MM.1S (cell line): ENCODE measurements around the gene PRKG1.

Experiments used
- DNase-seq: peaks from one replicate; pipeline ENCODE4 v3.0.0-alpha.2; 2015
- H2AFZ ChIP-seq: fragments of 300-600 bp; sonication (generic); 2 replicates; pipeline ENCODE4 v1.6.0; 2016; ENCODE audit warnings: antibody characterized with exemption, low read length
- H3F3A ChIP-seq: fragments of 300-600 bp; sonication (generic); 2 replicates; pipeline ENCODE4 v1.6.1; 2016; ENCODE audit warnings: mild to moderate bottlenecking, antibody characterized with exemption, low read length, moderate library complexity, mixed read lengths; ENCODE audit not compliant: insufficient read depth
- H3K27ac ChIP-seq: fragments of 300-600 bp; sonication (generic); 2 replicates; pipeline ENCODE4 v1.5.1; 2016; ENCODE audit warnings: mild to moderate bottlenecking, low read length
- H3K27me3 ChIP-seq: fragments of 300-600 bp; sonication (generic); replicated peaks from 2 replicates; pipeline ENCODE4 v1.6.0; 2016; ENCODE audit warnings: low read length; ENCODE audit not compliant: insufficient read depth
- H3K36me3 ChIP-seq: fragments of 300-600 bp; sonication (generic); replicated peaks from 2 replicates; pipeline ENCODE4 v1.6.1; 2016; ENCODE audit warnings: mild to moderate bottlenecking, low read length, mixed read lengths; ENCODE audit not compliant: insufficient read depth
- H3K4me1 ChIP-seq: fragments of 300-600 bp; sonication (generic); 2 replicates; pipeline ENCODE4 v1.6.1; 2016; ENCODE audit warnings: low read length, mixed read lengths
- H3K4me2 ChIP-seq: fragments of 300-600 bp; sonication (generic); 2 replicates; pipeline ENCODE4 v1.6.0; 2016; ENCODE audit warnings: low read depth, low read length
- H3K4me3 ChIP-seq: fragments of 300-600 bp; sonication (generic); 2 replicates; pipeline ENCODE4 v1.5.1; 2016; ENCODE audit warnings: low read length, mixed read lengths
- H3K79me2 ChIP-seq: fragments of 300-600 bp; sonication (generic); 2 replicates; pipeline ENCODE4 v1.6.1; 2016; ENCODE audit warnings: mixed run types, low read length, mixed read lengths
- H3K9ac ChIP-seq: fragments of 300-600 bp; sonication (generic); 2 replicates; pipeline ENCODE4 v1.6.1; 2016; ENCODE audit warnings: low read length, mixed read lengths
- H3K9me2 ChIP-seq: fragments of 300-600 bp; sonication (generic); replicated peaks from 2 replicates; pipeline ENCODE4 v1.6.1; 2016; ENCODE audit warnings: mild to moderate bottlenecking, low read length, mixed read lengths; ENCODE audit not compliant: insufficient read depth
- H3K9me3 ChIP-seq: fragments of 300-600 bp; sonication (generic); replicated peaks from 2 replicates; pipeline ENCODE4 v1.6.1; 2016; ENCODE audit warnings: mild to moderate bottlenecking, low read length, mixed read lengths; ENCODE audit not compliant: insufficient read depth
- H4K20me1 ChIP-seq: fragments of 300-600 bp; sonication (generic); 2 replicates; pipeline ENCODE4 v1.6.1; 2016; ENCODE audit warnings: mild to moderate bottlenecking, low read length, moderate library complexity, mixed read lengths; ENCODE audit not compliant: insufficient read depth
- EZH2 ChIP-seq: fragments of 300-600 bp; sonication (generic); optimal IDR thresholded peaks from 2 replicates; pipeline ENCODE3; 2017; ENCODE audit warnings: low read depth, mild to moderate bottlenecking, antibody characterized with exemption, low read length, mixed read lengths
- EZH2phosphoT487 ChIP-seq: fragments of 300-600 bp; sonication (generic); IDR thresholded peaks from 2 replicates; pipeline ENCODE4 v1.6.1; 2018; ENCODE audit warnings: antibody characterized with exemption, low read length
- TF ChIP-seq, protein P1 (sequence below): fragments of 300-600 bp; sonication (generic); IDR thresholded peaks from 2 replicates; pipeline ENCODE4 v1.5.1; 2016; ENCODE audit warnings: antibody characterized with exemption, low read length, mixed read lengths

PRKG1 gene

DNA sequence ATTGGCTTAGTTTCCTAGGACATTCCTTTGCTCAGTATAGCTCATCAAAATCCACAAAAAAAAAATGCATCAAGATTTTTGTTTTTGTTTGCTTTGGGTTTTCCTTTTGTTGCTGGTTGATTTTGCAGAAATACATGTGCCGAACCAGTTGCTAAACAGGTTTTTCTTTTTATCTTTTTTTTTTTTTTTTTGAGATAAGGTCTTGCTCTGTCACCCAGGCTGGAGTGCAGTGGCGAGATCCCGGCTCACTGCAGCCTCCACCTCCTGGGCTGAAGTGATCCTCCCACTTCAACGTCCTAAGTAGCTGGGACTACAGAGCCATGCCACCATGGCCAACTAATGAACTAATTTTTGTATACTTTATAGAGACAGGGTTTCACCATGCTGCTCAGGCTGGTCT, 616.8 kb downstream of the PRKG1 start:
- H3K9me2 ChIP-seq: no peaks in the 10 kb centered on the region
- H3K9ac ChIP-seq: no peak overlapping the region
- H3K79me2 ChIP-seq: no peaks in the 10 kb centered on the region; the same call in none of the 2 replicates
- no peak for TF ChIP-seq EZH2phosphoT487
- TF ChIP-seq EZH2: no peak
- TF ChIP-seq, protein P1, sequence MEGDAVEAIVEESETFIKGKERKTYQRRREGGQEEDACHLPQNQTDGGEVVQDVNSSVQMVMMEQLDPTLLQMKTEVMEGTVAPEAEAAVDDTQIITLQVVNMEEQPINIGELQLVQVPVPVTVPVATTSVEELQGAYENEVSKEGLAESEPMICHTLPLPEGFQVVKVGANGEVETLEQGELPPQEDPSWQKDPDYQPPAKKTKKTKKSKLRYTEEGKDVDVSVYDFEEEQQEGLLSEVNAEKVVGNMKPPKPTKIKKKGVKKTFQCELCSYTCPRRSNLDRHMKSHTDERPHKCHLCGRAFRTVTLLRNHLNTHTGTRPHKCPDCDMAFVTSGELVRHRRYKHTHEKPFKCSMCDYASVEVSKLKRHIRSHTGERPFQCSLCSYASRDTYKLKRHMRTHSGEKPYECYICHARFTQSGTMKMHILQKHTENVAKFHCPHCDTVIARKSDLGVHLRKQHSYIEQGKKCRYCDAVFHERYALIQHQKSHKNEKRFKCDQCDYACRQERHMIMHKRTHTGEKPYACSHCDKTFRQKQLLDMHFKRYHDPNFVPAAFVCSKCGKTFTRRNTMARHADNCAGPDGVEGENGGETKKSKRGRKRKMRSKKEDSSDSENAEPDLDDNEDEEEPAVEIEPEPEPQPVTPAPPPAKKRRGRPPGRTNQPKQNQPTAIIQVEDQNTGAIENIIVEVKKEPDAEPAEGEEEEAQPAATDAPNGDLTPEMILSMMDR: no peak
- H3K4me3 ChIP-seq: no peak overlapping the region
- no peak overlapping the region for H2AFZ ChIP-seq
- no peaks in the 10 kb centered on the region for H3F3A ChIP-seq
- no peak for DNase-seq
- H3K9me3 ChIP-seq: no peaks in the 10 kb centered on the region
- no peaks in the 10 kb centered on the region for H3K27me3 ChIP-seq
- H3K27ac ChIP-seq: no peak overlapping the region
- H4K20me1 ChIP-seq: no peaks in the 10 kb centered on the region
- no peak overlapping the region for H3K4me2 ChIP-seq
- no peaks in the 10 kb centered on the region for H3K4me1 ChIP-seq
- no peaks in the 10 kb centered on the region for H3K36me3 ChIP-seq

DNA sequence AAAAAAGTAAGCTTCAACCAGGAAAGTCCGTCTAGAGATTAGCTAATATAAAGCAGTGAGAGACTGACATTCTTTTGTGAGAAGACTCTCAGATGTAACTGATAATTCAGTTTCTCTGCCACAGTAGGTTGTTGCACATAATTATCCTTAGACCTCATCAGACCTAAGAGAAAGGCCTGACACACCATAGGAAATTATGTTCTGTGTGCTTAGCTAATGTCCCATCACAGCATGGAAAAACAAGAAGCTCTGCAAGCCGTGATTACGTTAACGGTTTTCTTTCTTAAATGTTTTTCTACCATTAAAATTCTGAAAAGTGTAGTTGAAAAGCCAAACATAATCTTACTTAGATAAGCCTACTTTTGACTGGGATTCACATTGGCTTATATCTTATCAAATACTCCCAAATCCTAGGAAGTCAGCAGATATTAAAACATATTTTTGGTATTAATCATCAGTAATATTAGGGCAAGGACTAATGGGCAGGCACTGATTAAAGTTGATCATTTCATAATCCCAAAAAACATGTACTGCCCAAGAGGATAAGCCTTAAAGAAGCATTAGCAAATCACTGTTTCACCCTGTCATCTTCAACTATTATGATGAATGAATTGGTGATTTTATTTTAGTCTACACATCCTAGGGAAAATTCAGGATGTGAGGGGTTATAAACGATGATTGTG, 619.9 kb downstream of the PRKG1 start:
- no peaks in the 10 kb centered on the region for H3F3A ChIP-seq
- H3K9me2 ChIP-seq: no peaks in the 10 kb centered on the region
- H4K20me1 ChIP-seq: no peaks in the 10 kb centered on the region
- no peak overlapping the region for H3K4me2 ChIP-seq
- H3K4me3 ChIP-seq: no peak overlapping the region
- TF ChIP-seq EZH2phosphoT487: no peak
- TF ChIP-seq, protein P1: no peak
- TF ChIP-seq EZH2: no peak
- DNase-seq: no peak
- H3K4me1 ChIP-seq: peaks cover 8% of the 10 kb centered on the region
- no peaks in the 10 kb centered on the region for H3K36me3 ChIP-seq
- no peak overlapping the region for H3K9ac ChIP-seq
- no peaks in the 10 kb centered on the region for H3K9me3 ChIP-seq
- H3K27me3 ChIP-seq: no peaks in the 10 kb centered on the region
- H2AFZ ChIP-seq: no peak overlapping the region
- peaks cover 27% of the 10 kb centered on the region for H3K79me2 ChIP-seq
- no peak overlapping the region for H3K27ac ChIP-seq

DNA sequence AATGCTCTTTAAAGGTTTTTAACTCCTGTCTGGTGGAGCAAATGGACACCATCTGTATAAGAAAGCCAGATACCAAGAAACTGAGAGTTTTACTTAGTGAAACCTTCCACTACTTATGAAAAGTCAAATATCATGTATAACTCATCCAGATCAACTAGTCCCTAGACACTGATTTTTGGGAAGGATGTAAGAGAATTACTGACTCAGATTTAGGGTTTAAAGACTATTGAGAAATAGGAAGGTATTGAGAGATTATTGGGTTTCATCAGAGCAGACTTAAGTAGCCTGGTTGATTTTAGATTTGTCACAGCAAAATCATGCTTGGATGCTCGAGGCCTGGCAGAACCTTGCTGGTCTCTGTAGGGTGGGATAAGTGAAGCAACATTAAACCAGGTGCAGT, 622.0 kb downstream of the PRKG1 start:
- H3K4me2 ChIP-seq: no peak overlapping the region
- no peaks in the 10 kb centered on the region for H3K9me3 ChIP-seq
- H2AFZ ChIP-seq: no peak overlapping the region
- H3K36me3 ChIP-seq: no peaks in the 10 kb centered on the region
- H3K27ac ChIP-seq: no peak overlapping the region
- no peaks in the 10 kb centered on the region for H3K9me2 ChIP-seq
- H3K27me3 ChIP-seq: no peaks in the 10 kb centered on the region
- H3K9ac ChIP-seq: no peak overlapping the region
- H3K4me3 ChIP-seq: no peak overlapping the region
- TF ChIP-seq, protein P1: no peak
- no peak for TF ChIP-seq EZH2
- TF ChIP-seq EZH2phosphoT487: no peak
- peaks cover 8% of the 10 kb centered on the region for H3K4me1 ChIP-seq
- no peaks in the 10 kb centered on the region for H3F3A ChIP-seq
- peaks cover 29% of the 10 kb centered on the region for H3K79me2 ChIP-seq
- no peaks in the 10 kb centered on the region for H4K20me1 ChIP-seq
- no peak for DNase-seq
